Mucosa of stomach (tissue), 1 donor: Measurements from ENCODE around the gene HOATZ.

Source experiments
- H3K27me3 ChIP-seq: one replicate; pipeline ENCODE4 v1.7.0; 2013; ENCODE audit warnings: mild to moderate bottlenecking, low read length; ENCODE audit not compliant: control insufficient read depth, insufficient read depth
- H3K36me3 ChIP-seq: one replicate; pipeline ENCODE4 v1.7.0; 2013; ENCODE audit warnings: low read length; ENCODE audit not compliant: control insufficient read depth, insufficient read depth
- H3K4me1 ChIP-seq: one replicate; pipeline ENCODE4 v1.7.0; 2013; ENCODE audit warnings: mild to moderate bottlenecking, low read length; ENCODE audit not compliant: control insufficient read depth, insufficient read depth
- H3K4me3 ChIP-seq: one replicate; pipeline ENCODE4 v1.7.0; 2013; ENCODE audit warnings: low read length
- H3K9ac ChIP-seq: one replicate; pipeline ENCODE4 v1.7.0; 2013; ENCODE audit warnings: mild to moderate bottlenecking, low read length, moderate library complexity
- H3K9me3 ChIP-seq: one replicate; pipeline ENCODE4 v1.7.0; 2013; ENCODE audit warnings: mild to moderate bottlenecking, low read length, moderate library complexity; ENCODE audit not compliant: control insufficient read depth
- donor health status: Pancreatic carcinoma.

The HOATZ gene

DNA sequence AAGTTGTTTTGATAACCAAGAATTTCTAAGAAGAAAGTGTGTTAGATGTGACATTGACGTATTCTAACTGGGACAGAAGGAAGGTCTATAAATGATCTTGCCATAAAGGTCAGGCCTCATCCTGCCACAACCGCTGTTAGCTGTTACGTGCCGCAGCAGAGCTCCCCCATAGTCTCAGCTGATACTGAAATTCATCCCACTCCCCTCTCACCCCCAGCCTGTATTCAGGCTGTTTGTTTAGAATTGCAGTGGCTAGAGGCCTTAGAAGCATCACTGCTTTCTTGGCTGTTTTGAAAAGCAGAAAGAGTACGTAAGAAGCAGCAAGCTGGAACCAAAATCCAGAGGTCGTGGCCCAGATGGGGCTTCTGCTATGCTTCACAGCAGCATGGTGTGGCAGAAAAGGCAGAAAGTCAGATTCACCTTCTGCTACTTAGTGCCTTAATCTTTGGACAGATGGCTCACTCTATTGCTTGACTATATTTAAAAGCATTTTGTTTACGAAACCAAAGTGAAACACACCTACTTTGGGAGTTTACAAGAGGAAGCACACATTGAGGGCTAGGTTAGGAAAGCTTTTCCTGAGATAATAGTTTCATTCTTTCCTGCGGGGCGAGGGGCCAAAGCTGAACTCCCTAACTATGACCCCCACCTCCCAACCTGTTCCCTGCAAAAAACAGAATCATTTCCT, 25.0 kb downstream of the HOATZ start:
- Histone ChIP-seq H3K4me1 (peaks cover 17% of the 10 kb centered on the region), H3K4me3 (no peak overlapping the region), H3K9me3 (no peaks in the 10 kb centered on the region), H3K9ac (no peak overlapping the region), H3K36me3 (no peaks in the 10 kb centered on the region), H3K27me3 (peaks cover 41% of the 10 kb centered on the region)

DNA sequence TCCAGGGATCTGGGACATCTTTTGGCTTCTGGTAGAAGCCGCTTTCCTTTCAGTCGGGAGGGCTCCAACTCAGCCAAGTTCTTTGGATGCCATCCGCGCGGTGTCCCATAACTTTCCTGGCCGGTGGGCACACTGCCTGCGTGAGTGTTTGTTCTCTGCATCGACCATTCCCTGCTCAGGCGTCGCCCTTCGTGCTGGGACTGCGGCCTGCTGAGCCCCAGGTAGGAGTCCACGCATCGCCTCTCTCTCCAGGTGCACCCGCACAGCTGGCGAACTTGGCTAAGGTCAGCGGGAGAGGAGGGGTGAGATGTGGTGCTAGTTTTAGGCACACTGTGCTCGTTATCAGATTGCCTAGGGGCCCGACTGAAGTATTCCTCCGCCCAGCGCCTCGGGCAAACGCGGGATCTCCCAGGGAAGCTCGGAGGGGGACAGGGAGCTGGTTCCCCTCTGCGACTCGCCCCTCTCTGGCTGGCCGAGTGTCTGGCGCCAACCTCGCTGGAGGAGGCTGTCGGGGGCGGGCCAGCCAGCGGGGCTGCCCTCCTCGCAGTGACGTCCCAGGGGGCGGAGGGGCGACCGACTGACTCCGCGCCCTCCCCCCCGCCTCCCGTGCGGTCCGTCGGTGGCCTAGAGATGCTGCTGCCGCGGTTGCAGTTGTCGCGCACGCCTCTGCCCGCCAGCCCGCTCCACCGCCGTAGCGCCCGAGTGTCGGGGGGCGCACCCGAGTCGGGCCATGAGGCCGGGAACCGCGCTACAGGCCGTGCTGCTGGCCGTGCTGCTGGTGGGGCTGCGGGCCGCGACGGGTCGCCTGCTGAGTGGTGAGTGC, 25.7 kb downstream of the HOATZ start, which contains the start of gene LAYN:
LAYN (plus strand) TSS at position 607 of the 823 bp plus-strand sequence; CDS start at position 731, 124 bp downstream.
- Histone ChIP-seq H3K9ac (peak within 1 kb of the TSS; percentile 23), H3K4me3 (no peak within 1 kb of the TSS), H3K36me3 (no peaks in the 10 kb centered on the region), H3K27me3 (peaks cover 41% of the 10 kb centered on the region), H3K4me1 (peaks cover 17% of the 10 kb centered on the region), H3K9me3 (no peaks in the 10 kb centered on the region)

DNA sequence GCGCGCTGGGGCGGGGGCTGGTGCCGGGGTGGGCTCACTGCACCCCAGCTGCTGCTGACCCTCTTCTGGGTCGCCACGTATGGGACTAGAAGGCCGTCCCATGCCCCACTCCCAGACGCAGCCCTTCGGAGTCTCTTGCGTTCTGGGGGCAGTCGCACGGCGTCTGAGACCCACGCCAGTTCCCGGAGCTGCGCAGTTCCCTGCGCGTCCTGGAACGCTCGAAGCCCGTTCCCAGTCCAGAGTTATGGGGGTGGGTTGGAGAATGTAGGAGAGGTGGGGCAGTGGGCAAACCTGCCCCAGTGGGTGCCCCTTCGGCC, 26.3 kb downstream of the HOATZ start:
- H3K27me3 ChIP-seq = peaks cover 41% of the 10 kb centered on the region
- peaks cover 17% of the 10 kb centered on the region for H3K4me1 ChIP-seq
- H3K4me3 ChIP-seq = no peak overlapping the region
- no peaks in the 10 kb centered on the region for H3K36me3 ChIP-seq
- peak overlapping the region; percentile 23 for H3K9ac ChIP-seq
- no peaks in the 10 kb centered on the region for H3K9me3 ChIP-seq

DNA sequence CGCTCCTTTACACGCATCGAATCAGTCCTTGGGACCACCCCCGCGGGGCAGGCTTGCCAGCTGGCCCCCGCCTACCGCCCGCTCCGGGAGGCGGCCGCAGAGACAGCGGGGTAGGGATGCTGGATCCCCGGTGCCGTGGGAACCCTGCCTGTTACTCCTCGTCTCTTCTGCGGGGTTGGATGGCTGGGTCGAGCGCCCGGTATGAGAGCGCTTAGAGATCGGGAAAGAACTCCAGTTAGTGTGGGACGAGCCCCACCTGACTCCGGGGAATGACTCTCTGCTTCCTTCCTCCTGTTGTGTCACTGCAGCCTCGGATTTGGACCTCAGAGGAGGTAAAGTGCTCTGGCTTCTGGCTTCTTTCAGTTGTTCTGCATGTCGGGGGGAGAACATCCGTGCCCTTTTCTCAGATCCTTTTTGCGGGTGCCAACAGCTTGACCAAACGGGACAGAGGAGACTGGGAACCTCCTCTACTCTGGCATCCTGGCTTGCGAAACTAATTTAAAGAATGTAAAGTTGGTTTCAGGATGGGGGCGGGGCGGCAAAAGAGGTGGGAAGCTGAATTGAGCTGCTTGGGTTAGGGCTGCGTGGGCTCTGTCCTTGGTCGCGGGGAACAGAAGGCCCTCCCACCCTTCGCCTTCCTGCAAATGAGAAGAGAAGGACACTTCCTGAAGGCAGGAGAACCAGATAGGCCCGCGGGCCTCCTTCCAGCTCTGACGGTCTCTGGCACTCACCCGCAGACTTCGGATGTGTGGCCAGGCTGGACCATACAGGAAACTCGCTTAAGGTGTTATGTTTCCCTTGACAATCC, 26.9 kb downstream of the HOATZ start:
- peaks cover 17% of the 10 kb centered on the region for H3K4me1 ChIP-seq

DNA sequence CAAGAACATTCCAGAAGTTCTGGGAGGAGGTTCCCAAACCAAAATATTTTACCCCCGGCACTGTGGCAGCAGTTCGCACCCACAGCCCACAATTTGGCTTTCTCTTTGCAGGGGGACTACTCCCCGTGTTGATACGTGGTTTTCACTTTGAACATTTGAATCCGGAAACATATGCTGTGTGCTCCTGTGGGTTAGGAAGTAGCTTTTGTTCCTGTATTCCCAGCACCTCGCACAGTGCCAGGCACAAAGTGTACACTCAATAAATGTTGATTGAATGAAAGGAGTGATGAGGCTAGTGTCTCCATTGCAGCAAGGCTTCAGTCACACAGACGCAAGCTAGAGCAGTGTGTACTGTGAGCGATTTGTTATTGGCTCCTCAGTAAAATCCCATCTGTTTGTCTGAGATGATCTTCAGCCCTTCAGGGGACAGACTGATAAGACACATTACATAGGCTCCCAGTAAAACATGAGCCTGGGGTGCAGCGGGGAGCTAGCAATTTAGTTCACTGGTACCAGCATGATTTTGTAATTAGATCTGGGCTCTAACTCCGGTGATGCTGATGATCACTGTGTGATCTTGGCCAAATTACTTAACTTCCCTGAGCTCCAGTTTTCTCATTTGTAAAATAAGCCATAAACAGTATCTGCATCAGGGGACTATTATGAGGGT, 28.2 kb downstream of the HOATZ start:
- Histone ChIP-seq H3K9ac (no peak overlapping the region), H3K36me3 (no peaks in the 10 kb centered on the region), H3K27me3 (peaks cover 41% of the 10 kb centered on the region), H3K4me3 (no peak overlapping the region), H3K9me3 (no peaks in the 10 kb centered on the region), H3K4me1 (peaks cover 17% of the 10 kb centered on the region)

More for the DNA sequence above, 26.9 kb downstream of the HOATZ start:
- Histone ChIP-seq H3K36me3 (no peaks in the 10 kb centered on the region), H3K4me3 (no peak overlapping the region), H3K9me3 (no peaks in the 10 kb centered on the region), H3K9ac (peak overlapping the region; percentile 23), H3K27me3 (peaks cover 41% of the 10 kb centered on the region)

DNA sequence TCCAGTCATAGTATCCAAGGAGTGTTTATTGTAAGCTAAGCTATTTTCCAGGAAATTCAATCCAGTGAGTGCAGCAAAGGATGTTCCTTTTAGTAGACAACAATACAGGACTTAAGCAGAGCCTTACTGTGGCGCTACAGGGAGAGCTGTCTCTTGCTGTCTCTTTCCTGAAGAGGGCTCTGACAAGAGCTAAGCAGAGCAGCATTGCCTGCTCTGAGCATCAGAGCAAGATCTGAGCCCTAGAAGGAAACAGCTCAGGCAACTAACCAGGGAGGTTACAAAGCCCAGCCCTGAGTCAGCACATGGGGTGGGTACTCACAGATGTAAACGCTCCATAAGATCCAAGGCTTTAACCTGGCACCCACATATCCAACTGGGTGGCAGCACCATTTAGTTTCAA, 33.9 kb downstream of the HOATZ start:
- Histone ChIP-seq H3K4me1 (no peaks in the 10 kb centered on the region), H3K9ac (no peak overlapping the region), H3K36me3 (no peaks in the 10 kb centered on the region), H3K4me3 (no peak overlapping the region), H3K27me3 (peaks cover 3% of the 10 kb centered on the region), H3K9me3 (no peaks in the 10 kb centered on the region)

DNA sequence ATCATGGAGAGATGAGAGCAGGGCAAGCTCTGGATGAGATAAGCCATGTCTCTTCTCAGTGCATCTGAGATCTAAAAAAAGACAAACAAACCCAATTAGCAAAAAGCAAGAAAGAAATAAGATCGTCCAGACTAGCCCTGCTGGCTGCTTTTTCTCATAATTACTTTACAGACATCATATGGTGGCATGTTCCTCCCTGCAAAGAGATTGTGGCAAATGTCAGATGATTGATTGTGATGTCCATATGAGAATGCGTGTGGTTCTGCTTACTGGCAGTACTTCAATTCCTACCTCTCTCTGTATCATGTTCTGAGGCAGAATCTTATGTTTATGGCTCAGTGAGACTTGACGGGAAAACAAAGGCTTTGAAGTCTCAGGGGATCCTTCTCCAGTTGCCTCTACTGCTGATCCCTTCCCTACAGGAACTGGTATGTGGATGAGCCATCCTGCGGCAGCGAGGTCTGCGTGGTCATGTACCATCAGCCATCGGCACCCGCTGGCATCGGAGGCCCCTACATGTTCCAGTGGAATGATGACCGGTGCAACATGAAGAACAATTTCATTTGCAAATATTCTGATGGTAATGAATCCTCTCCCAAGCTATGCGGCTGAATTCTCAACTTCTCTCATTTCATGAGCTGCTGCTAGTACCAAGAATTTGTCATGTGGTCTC, 34.8 kb downstream of the HOATZ start:
- H3K27me3 ChIP-seq = peaks cover 1% of the 10 kb centered on the region
- no peaks in the 10 kb centered on the region for H3K36me3 ChIP-seq
- H3K4me1 ChIP-seq = no peaks in the 10 kb centered on the region
- no peaks in the 10 kb centered on the region for H3K9me3 ChIP-seq
- H3K4me3 ChIP-seq = no peak overlapping the region
- H3K9ac ChIP-seq = no peak overlapping the region

DNA sequence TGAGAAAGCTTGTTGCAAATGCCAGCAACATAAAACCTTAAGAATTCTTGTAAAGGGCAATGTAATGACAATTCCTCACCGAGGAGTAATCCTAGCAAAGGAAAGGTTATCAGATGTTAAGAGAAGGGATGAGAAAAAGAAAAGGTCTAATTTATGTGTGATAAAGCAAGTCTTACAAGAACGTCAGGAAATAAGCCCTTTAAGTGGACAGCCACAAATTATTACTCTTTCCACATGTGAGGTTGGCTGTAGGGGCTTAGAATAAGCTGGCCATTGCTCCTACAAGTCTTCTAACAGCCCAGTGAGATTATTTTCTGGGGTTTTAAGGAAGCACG, 35.3 kb downstream of the HOATZ start:
- Histone ChIP-seq H3K9me3 (no peaks in the 10 kb centered on the region), H3K27me3 (no peaks in the 10 kb centered on the region), H3K36me3 (no peaks in the 10 kb centered on the region), H3K9ac (no peak overlapping the region), H3K4me3 (no peak overlapping the region), H3K4me1 (no peaks in the 10 kb centered on the region)

DNA sequence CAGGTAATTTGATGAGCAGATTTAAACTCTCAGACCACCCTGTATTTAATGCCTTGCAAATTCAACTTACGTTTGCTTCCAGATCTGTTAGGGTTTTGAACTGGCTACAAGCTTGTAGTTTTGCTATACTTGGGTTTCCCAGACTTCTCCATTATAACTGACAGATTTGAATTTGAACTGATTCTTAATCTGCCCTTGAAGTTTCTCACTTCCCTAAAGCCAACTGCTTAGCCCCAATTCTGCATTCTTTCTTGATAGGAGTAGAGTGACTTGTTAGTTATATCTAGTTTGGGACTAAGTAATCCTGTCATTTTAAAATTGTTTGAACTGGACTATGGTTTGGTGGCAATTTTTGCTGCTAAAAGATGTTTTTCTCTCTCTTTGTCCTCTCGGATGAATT, 35.7 kb downstream of the HOATZ start:
- H3K36me3 ChIP-seq = no peaks in the 10 kb centered on the region
- H3K4me3 ChIP-seq = no peak overlapping the region
- H3K9ac ChIP-seq = no peak overlapping the region
- no peaks in the 10 kb centered on the region for H3K9me3 ChIP-seq
- no peaks in the 10 kb centered on the region for H3K4me1 ChIP-seq
- no peaks in the 10 kb centered on the region for H3K27me3 ChIP-seq

DNA sequence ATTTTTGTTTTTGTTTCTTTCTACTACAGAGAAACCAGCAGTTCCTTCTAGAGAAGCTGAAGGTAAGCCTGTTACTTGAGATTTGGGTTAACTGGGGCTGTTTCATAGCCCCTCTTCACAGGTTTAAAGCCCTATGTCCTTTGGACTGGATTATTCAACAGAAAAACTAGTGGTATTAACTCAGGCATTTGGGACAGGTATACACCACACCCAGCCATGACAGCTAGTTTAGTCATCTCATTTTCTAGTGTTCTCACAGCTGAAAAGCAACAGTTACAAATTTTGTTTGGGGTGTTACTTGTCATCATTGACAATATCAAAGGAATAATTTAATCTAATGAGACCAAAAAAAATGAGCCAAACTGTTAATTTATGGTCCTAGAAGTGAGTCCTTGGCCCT, 40.0 kb downstream of the HOATZ start:
- no peak overlapping the region for H3K9ac ChIP-seq
- no peak overlapping the region for H3K4me3 ChIP-seq
- no peaks in the 10 kb centered on the region for H3K36me3 ChIP-seq
- H3K9me3 ChIP-seq = no peaks in the 10 kb centered on the region
- H3K27me3 ChIP-seq = no peaks in the 10 kb centered on the region
- no peaks in the 10 kb centered on the region for H3K4me1 ChIP-seq

DNA sequence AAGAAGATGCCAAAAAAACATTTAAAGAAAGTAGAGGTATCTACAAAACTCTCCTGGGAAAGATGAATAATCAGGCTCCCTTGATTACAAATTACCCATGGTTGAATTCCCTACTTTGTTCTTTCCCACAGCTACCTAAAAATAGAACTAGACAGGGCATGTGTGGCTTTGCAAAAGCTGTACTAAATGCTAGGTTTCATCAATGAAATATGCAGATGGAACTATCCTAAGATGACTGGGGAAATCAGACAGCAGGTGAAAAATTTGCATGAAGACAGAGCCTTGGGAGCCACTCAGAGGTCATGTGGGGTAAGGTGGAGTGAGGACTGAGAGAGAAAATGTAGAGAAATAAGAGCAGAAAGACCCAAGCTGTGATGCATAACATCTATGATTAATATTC, 40.7 kb downstream of the HOATZ start:
- Histone ChIP-seq H3K4me1 (no peaks in the 10 kb centered on the region), H3K9me3 (no peaks in the 10 kb centered on the region), H3K4me3 (no peak overlapping the region), H3K9ac (no peak overlapping the region), H3K36me3 (no peaks in the 10 kb centered on the region), H3K27me3 (no peaks in the 10 kb centered on the region)
